Cerebellar nuclear complex (tissue), 1 donor: ENCODE data around the gene BCL11B.

Experiments used
- DNase-seq, 2 experiments: peaks; one replicate each; lab custom pipeline; 2025; lab: John Stamatoyannopoulos, UW

The BCL11B gene

DNA sequence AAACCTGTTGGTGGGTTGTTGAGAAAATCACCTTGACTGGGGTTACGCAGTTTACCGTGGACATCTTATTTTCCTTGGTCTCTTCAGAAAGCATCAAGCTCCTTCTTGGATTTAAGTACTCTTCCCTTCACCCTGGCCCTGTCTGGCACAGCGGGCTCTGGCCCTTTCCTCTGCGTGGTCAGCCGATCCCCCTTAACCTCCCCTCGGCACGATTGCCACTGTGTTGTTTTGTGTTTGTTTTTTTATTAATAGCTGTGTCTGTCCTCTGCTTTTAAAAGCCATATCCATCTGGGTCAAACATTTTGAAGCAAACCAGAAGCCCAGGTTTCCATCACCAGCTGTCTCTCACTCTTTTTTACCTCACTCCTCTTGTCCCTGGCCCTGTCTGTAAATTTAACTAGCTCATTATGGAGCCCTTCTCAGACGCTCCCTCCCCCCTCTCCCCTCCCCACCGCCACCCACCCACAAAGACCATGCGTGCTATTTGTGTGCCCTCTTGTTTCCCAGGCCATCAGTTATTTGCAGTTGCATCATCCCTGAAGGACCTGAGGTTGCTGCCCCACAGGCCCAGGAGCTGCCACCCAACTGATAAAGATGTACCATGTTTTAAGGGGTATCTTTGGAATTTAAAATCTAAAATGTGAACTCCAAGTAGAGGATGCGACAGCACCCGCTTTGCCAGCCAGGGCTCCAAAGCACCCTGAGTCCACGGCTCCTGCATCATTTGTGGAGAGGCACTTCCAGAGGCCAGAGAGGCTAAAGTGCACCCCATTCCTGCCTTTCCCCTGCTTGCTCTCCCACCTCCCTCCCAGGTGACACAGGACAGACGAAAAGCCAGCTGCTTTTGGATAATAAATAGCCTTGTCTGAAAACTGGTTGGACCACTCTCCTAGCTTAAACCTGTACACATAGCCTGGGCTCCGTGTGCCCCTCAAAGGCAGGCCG, 3.9 kb downstream of the BCL11B start:
- DNase-seq, result no peak

DNA sequence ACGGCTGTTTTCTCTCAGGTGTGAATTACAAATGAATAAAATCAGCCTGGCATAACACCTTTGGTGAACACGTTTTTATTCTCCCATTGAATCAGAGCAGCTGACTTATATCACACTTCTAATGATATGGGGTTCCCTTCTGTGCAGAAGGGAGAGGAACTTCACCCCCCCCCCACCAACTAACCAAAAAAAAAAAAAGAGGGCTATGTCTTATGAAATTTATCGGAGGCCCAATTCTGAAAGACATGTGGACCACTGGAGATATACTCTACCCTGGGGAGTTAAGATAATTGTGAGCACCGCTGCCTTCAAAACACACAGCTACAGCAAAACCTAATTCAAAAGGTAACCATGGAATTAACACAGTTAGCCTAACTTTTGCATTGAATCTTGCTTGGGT, 4.6 kb downstream of the BCL11B start:
- DNase-seq, result no peak

DNA sequence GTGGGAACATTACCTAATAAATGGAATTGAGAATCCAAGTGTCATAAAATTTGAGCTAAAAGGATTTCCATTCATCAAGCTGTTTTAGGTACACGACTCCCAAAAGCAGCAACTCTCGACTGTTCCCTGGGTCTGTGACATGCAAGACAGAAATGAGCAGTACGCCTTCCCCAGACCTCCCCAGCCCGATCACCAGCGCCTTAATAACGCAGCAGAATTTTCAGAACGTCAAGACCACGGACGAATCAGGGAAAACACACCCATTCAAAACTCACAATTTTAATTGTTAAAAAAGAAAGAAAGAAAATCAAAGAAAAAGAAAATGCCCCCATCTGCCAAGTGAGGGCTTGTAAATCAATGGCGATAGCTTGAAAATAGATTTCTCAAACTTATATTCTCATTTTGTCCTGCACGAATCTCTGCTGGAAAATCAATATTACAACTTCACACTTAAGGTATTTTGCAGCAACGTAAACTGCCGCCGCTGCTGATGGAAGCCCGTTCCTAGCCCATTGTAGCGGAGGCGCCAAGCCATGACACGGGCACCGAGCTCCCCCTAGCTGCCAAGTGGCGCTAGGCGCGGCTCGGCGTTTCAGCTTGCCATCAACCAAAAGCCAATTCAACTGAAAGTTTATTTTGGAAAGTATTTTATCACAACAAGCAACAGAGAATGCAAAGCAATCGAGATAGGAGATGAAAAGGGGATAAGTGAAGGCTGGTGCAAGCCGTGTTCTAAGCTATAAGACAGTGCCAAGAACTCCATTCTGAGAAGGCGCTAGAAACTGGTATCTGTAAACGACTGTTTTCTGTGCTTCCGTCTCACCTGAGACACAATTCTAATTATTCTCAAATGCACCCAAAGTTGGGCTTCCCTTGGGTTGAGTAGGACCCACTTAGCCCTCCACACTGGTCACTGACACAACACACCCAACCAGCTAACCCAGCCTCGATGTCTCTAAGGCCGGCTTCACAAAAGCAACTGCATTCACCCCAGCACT, 5.5 kb downstream of the BCL11B start:
- peak in 1 of 2 experiments; percentile 5 for DNase-seq

DNA sequence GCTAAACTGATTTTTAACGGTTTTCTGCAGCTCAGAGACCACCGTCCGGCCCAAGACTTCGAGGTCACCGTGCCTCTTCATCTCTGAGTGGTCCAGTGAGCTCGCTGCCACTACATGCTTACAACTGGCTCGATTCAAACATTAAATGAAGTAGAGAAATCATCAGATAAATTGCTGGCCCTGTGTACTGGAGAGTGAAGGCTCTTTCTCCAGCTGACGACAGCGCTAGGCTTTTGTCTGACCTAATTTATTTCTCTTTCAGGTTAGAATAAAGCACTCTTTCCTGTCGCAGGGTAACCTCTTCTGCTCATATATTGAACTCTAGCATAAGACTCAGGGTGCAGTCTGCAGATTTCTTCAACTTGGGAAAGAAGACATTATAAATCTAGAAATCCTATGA, 6.4 kb downstream of the BCL11B start:
- no peak for DNase-seq

DNA sequence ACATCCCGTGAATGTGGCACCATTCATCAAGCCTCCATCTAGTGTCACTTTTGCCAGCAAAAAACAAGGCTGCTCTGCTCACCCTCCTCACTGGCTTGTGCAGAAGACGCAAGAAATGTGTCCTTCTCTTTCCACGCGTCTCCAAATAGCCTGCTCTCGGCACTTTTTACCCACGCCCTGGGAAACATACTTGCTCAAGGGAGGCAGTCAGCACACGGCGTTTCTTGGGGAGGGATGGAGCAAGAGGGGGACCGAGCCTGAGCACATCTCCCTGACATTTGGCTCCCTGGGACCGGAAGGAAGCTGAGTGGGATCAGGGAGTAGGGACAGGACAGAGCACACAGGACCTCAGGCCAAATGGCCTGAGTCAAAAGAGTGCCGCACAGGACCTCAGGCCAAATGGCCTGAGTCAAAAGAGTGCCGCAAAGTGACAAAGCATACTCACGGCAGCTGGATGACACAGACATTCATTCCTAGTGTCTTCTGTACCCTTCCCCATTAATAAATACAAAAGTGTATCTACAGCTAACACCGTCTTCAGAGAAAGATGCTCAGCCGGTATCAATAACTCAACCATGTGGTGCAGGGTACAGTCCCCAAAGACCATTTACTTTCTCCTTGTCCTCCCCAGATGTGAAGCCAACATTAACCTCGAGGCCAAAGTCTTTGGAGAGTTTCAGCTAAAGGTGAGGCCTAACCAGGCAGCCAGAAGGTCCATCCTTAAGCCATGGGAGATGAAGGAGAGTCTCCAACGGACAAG, 7.1 kb downstream of the BCL11B start:
- DNase-seq, result no peak

DNA sequence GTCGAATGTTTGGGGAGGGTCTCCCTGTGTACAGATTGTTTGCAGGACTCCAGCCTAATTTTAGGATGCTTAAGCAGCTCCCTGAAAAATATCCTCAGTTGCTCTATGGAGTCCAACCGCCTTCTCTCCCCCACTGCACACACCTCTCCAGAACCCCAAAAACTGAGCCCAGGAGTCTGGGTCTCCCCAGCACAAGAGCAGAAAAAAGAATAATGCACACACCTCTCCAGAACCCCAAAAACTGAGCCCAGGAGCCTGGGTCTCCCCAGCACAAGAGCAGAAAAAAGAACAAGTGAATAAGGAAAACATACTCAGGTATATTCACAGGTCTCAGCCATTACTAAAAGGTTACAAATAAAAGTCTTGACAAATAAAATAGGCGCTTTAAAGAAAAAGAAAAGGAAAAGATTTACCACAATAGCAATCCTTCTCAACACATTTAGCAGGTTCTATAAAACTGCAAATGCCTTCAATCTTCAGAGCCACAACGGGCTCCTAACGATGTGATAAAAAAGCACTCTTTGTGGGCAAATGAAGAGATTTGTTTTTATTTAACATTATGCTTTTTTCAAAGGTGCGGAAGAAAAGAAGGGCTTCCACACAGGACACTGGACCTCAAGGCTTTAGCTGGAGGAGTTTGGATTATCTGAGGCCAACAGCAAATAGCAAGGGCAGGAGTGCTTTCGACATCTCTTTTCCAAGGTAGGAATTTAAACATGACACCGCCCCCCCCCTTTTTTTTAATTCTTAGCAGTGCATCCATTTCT, 8.2 kb downstream of the BCL11B start:
- DNase-seq, result no peak

DNA sequence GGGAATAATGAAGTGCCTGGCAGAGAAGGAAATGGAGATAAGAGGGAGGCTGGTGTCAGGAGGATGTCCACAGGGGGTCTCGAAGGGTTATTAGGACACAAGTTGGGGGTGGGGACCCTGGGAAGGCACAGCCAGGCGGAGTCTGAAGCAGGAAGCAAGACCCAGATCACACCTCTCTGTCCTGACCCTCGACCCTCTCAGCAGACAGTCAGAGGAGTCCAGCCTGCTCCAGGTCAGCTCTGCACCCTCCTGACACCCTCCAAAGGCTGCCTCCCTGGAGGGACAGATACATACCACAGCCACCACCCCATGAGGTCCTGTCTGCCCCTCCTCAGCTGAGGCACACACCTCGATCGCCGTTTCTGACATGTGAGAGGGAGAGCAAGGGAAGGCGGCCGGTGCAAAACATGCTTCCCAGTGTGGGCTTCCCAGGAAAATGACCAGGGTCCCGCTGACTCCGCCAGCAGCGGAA, 9.0 kb downstream of the BCL11B start:
- no peak for DNase-seq

DNA sequence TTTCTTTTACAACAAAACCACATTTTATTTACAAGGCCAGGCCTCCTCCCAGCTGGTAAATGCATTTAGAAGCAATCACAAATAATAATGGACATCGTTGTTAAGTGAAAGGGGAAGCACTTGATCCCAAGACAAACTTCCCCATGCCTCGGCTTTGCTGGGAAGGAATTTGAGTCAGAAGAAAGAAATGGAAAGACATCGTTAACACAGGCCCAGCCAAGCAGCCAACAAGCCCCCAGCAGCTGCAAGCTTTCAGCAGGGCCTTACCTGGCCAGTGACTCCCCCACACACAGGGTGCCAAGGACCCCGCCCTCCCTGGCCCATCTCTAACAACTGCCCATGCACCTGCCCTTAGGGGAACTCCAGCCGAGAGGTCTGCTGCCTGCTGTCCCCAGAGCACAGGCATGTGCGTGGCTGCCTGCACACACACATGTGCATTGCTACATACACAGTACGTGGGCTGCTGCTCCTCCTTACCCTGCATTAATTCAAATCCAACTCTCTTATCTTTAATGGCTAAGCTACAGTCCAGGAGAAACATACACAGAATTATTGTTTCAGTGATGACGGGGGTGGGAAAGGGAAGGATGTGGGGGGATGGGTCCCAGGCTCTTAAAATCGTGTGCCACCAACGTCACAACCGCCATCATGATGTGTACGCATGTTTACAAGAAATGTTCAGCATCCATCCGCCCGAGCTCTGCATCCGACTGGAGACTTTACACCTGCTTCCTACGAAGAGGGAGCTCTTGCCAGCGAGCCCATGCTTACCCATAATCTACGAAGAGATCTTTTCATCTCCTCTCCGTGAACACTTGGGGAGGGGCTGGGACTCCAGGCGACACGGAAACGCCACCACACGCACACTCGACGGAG, 9.8 kb downstream of the BCL11B start:
- DNase-seq, result no peak

DNA sequence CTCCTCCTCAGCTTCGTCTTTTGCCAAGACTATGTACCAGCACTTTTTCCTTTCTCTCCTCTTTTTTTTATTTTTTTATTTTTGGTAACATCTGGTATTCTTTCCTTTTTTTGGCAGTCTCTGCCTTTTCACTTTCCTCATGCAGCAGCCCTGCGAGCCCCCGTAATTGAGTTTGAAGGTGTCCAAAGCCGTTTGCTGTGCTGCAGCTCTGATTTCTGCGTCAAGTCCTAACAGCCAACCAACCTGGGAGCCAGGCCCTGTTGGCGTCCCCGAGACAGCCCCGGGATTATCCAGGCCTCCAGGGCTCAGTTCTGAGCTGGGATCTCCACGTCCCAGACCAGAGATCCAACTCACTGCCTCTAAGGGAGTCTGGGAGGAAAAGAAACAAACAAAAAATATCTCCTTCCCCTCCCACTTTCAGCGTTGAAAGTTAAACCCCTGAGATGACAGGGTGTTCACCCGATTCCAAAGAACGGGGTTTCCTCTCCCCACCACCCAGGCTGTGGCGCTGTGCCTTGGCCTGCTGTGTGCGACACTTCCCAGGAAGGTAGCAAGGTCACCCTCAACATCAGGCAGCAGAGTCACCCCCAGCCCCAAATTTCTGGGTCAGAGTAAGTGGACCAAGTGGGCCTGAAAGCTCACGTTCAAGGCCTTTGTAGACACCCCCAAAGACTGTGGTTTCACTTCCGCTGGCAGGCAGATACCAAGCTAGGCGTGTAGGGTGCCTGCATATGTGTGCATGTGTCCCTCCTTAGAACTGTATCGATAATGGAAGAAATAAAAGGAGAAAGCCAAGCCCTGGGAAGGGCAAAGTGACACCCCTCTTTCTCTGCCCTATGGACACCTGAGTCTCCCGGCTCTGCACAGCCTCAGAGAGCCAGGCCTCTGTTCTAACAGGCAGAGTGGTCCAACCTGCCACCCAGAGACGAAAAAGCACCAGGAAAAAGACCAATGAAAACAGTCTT, 11.1 kb downstream of the BCL11B start:
- DNase-seq, result no peak

DNA sequence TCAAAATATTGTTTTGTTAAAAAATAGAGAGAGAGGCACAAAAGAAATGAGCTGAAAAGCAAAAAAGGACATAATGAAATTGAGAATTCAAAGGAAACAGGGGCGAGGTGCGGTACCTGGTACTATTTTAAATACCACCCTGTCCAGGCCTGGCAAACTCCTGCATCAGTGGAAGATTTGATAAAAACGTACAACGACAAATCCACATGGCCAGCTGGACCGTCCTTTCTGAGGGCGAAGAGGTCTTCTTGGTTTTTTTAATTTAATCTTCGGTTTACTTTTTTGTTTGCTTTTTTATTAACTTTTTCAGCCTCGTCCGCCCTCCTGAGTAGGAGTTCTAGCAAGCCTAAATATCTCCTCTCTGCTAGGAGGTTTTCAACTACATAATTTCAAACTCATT, 11.9 kb downstream of the BCL11B start:
- no peak for DNase-seq

DNA sequence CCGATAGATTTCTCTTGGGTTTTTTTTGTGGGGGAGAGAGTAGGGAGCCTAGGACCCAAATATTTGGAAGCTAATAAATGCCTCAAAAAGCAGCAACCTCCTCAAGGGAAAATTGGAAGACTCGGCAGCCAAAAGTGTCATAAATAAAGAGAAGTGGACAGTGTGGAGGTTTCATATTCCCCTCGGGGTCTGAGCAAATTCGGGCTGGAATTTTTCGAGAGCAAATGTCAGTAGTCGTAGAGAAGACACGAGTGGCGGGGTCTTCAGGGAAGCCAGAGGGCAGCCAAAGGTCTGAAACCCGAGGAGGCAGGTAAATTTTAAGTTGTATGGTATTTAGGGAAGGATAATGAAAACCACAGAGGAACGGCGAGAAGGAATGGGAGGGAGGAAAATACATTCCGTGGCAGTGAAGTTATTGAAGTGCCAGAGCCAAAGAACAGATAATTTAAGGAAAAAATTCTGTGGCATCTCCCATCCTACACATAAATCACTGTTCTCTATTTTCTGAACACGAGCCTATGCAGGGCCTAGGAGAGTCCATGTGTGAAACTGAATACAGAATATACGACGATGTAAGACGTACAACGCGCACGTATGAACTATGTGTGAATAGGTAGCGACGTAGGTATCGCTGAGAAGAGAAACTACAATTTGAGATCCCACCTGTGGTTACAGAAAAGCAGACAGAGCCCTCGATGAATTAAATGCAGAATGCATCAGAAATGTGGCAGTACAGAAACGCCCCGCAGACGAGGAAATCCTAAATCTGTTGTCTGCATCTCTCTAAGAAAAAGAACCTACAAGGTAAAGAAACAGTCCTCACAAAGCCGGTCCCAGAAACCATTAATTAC, 12.9 kb downstream of the BCL11B start:
- DNase-seq, result no peak

DNA sequence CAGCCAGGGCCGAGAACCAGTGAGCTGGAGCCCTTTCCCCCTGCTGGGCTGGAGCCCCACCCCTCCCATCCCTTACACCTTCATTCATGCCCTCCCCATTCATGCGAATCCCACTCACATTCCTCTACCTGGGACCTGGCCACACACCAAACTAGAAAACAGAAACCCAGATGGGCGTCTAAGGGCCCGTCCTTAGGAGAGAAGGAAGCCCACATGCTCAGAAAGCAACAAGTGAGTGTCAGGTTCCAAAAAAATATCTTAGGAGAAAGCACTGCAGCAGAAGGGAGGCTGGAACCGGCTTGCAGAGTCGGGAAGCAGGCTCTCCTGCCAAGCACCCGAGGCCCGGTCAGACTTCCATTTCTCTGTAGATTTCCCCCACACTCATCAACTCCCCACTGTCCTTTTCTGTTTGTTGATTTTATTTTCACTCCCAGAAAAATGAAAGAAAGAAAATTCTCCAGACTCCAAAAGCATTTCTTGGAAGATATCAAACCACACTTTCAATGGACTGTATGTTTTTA, 13.6 kb downstream of the BCL11B start:
- DNase-seq, result no peak

DNA sequence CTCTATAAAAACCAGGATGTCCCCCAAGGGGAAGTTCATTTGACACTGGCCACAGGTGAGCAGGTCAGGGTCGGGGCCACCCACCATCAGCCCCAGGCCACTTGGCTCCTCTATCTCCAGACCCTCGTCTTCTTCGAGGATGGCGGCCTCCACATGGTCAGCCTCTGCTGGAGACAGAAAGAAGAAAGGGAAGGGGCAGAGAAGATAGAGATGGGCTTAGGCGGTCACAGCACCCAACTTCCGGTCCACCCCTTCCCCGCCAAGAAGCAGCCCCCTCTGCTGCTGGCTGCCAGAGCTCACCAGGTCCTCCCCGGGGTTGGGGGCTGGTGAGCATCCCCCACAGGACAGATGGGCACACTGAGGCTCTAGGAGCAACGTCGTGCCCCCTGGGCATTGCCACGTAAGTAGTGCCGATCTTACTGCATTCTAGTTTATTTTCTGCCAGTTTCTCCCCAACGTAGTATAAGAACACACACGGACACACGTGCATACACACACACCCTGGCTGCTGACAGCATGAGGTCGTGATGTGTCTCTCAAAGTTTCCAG, 14.2 kb downstream of the BCL11B start:
- no peak for DNase-seq

DNA sequence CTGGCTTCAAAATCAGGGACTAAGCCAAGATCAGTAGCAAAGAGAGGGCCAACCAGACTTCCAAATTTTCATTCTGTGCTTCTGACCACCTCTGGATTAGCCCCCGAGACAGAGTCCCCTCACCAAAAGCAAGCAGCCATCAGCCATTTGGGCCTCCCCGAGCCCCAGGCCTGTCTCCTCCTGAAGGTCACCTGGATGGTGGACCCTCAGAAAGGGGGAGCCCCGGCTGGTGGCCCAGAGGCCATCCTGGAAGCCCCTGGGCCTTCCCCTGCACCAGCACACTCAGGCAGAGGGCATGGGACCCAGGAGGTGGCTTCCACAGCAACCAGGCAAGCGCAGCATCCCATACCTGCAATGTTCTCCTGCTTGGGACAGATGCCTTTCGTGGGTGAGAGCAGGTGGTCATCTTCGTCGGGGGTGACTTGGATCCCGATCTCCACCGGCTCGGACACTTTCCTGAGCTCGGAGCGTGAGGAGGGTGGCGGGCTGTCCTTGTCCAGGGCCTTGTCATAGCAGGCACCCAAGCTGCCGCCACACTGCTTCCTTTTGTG, 14.8 kb downstream of the BCL11B start:
- no peak for DNase-seq

DNA sequence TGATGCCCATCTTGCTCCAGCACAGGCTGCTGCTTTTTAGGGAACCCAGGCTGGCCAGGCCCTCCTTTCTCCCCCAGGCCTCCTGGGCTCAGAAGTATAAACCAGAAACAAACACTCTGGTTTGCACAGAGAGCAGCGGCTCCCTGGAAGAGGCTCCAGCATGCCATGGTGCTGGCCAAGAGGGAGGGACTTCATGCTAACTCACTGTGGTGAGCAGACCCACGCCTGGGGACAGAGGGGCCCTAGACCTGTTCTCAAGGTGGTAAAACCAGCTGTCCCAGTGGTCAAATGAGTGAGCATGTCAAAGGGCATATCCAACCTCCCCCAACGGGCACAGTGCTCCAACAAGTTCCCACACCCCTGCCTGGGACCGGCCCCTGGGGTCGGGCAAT, 15.5 kb downstream of the BCL11B start:
- DNase-seq, result no peak

DNA sequence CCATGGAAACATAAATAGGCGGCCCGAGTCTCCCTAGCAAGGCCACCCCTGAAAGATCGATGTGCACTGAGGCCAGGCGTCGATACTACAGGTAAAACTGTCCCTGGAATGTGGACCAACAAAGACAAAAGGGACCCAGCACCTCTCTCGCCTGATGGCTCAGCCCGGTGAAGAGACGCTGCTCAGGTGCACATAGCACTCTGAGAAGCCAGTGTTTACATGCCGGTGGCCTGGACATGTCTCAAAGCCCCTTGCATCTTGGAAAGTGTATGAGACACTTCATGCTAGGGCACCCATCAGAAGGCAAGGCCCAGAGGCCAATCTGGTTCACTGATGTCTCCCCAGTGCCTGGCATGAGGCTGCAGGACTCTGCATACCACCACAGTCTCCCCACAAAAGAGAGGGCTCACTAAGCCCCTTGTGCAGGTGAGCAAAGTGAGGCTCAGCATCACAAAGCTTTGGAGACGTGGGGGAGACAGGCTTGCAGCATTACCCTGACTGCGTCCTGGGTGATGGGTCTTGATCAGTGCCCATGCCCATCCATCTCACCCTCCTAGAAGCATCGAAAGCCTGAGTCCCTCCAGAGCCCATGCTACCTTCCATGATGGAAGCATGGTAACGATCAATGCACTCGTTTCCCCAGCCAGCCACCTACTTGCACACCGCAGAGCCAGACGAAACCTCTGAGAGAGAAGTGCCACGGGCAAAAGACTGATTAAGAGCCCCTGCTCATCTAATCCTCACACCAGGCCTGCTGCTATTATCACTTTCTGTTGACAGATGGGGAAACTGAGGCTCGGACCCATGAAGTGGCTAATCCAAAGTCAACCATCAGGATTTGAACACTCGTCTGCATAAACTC, 16.1 kb downstream of the BCL11B start:
- no peak for DNase-seq
